Measurements from ENCODE around the gene TYK2.

- TF ChIP-seq POLR2A (IDR thresholded peaks at IDR 0.05; ENCODE audit: low read depth, low read length) (no peak), POLR2AphosphoS5 (IDR thresholded peaks at IDR 0.05; ENCODE audit: low read depth, low read length) (no peak)
These were observed 476 bp downstream of the TYK2 start for GRCh38 chr19:10379880-10380312.

All from GM12891 (cell line).